OCI-LY1 (cell line): ENCODE measurements around the gene SLC9A7.

ENCODE experiments used
- H2AFZ ChIP-seq: fragments of 200-600 bp; sonication (generic), shearing (Covaris generic); 2 replicates; pipeline ENCODE4 v1.6.0; 2014; ENCODE audit warnings: antibody characterized with exemption, mild to moderate bottlenecking, low read length
- H3F3A ChIP-seq: fragments of 200-600 bp; sonication (generic), shearing (Covaris generic); 2 replicates; pipeline ENCODE4 v1.6.0; 2014; ENCODE audit warnings: mild to moderate bottlenecking, antibody characterized with exemption, low read length, moderate library complexity; ENCODE audit not compliant: insufficient read depth
- H3K27ac ChIP-seq: fragments of 200-600 bp; sonication (generic); 2 replicates; pipeline ENCODE4 v1.5.1; 2014; ENCODE audit warnings: low read length, mixed run types, mild to moderate bottlenecking, low read depth; ENCODE audit not compliant: poor library complexity, severe bottlenecking
- H3K27me3 ChIP-seq: fragments of 200-600 bp; sonication (generic); 2 replicates; pipeline ENCODE4 v1.6.0; 2014; ENCODE audit warnings: antibody characterized with exemption, mild to moderate bottlenecking, low read length, moderate library complexity; ENCODE audit not compliant: insufficient read depth
- H3K36me3 ChIP-seq: fragments of 200-600 bp; sonication (generic); 2 replicates; pipeline ENCODE4 v1.6.1; 2014; ENCODE audit warnings: mild to moderate bottlenecking, antibody characterized with exemption, low read length, moderate library complexity, mixed read lengths; ENCODE audit not compliant: insufficient read depth
- H3K4me1 ChIP-seq: fragments of 200-600 bp; sonication (generic); 2 replicates; pipeline ENCODE4 v1.5.1; 2014; ENCODE audit warnings: mild to moderate bottlenecking, low read length, moderate library complexity; ENCODE audit not compliant: insufficient read depth, severe bottlenecking
- H3K4me2 ChIP-seq: fragments of 200-600 bp; sonication (generic), shearing (Covaris generic); 2 replicates; pipeline ENCODE4 v1.6.1; 2014; ENCODE audit warnings: low read length
- H3K4me3 ChIP-seq: fragments of 200-600 bp; sonication (generic); 2 replicates; pipeline ENCODE4 v1.5.1; 2014; ENCODE audit warnings: low read length, low read depth, mild to moderate bottlenecking, mixed read lengths; ENCODE audit not compliant: poor library complexity, severe bottlenecking
- H3K79me2 ChIP-seq: fragments of 200-600 bp; shearing (Covaris generic); 2 replicates; pipeline ENCODE4 v1.6.1; 2016; ENCODE audit warnings: mixed run types, low read length, mixed read lengths; ENCODE audit not compliant: insufficient read depth
- H3K9ac ChIP-seq: fragments of 200-600 bp; sonication (generic), shearing (Covaris generic); 2 replicates; pipeline ENCODE4 v1.6.1; 2014; ENCODE audit warnings: mild to moderate bottlenecking, low read length, mixed read lengths
- H3K9me2 ChIP-seq: fragments of 200-600 bp; sonication (generic), shearing (Covaris generic); 2 replicates; pipeline ENCODE4 v1.6.1; 2014; ENCODE audit warnings: low read depth, mild to moderate bottlenecking, low read length, mixed read lengths
- H3K9me3 ChIP-seq: fragments of 200-600 bp; shearing (Covaris generic); 2 replicates; pipeline ENCODE4 v1.6.1; 2014; ENCODE audit warnings: low read length, mixed read lengths
- H4K20me1 ChIP-seq: fragments of 200-600 bp; sonication (generic), shearing (Covaris generic); 2 replicates; pipeline ENCODE4 v1.6.0; 2016; ENCODE audit warnings: mild to moderate bottlenecking, low read length; ENCODE audit not compliant: insufficient read depth
- CTCF ChIP-seq: fragments of 200-600 bp; sonication (generic), shearing (Covaris generic); IDR thresholded peaks from 2 replicates; pipeline ENCODE4 v1.5.1; 2017; ENCODE audit warnings: mild to moderate bottlenecking, antibody characterized with exemption, low read length, moderate library complexity, mixed read lengths
- EZH2 ChIP-seq: fragments of 200-600 bp; sonication (generic), shearing (Covaris generic); IDR thresholded peaks from 2 replicates; pipeline ENCODE4 v1.8.0; 2017; ENCODE audit warnings: borderline replicate concordance, mixed run types, mild to moderate bottlenecking, antibody characterized with exemption, low read length, moderate library complexity, mixed read lengths

SLC9A7 gene

DNA sequence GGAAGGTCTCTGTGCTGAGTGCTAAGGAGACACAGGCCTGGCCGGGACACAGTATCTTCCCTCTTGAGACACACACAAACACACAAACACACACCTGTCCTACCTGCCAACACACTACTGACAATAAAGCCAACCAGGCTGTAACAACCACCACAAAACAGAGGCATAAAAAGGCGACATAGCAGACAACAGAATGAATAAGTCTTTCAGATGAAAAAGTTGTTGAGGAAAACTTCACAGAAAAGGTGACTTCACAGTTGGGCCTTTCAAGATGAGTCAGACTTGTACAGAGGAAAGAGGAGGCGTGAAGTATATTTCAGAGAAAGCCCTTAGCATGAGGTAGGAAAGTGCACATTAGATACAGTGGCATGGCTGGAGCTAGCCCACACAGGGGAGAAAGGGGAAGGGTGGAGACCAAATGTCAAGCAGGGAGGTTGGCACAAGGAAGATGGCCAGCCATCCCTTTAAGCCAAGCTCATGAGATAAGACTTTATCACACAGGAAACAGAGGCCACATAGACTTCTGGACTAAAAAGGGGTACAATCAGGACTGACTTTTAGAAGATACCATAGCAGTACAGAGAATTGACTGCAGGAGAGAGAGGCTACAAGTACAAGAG, 54.0 kb downstream of the SLC9A7 start:
- Histone ChIP-seq H3K4me3 (no peak overlapping the region), H3F3A (no peaks in the 10 kb centered on the region), H3K27ac (peak overlapping the region; percentile 51), H4K20me1 (no peaks in the 10 kb centered on the region), H3K4me1 (peaks cover 24% of the 10 kb centered on the region), H3K9me2 (no peaks in the 10 kb centered on the region), H3K9me3 (no peaks in the 10 kb centered on the region), H2AFZ (no peak overlapping the region), H3K9ac (no peak overlapping the region), H3K27me3 (no peaks in the 10 kb centered on the region), H3K4me2 (no peak overlapping the region; the same call in 1 of the 2 replicates), H3K79me2 (peaks cover 9% of the 10 kb centered on the region; the same call in 1 of the 2 replicates), H3K36me3 (0 out of 2 replicates have a peak, but pooled peaks cover 5% of the 10 kb centered on the region)
- TF ChIP-seq EZH2 (no peak), CTCF (no peak)

DNA sequence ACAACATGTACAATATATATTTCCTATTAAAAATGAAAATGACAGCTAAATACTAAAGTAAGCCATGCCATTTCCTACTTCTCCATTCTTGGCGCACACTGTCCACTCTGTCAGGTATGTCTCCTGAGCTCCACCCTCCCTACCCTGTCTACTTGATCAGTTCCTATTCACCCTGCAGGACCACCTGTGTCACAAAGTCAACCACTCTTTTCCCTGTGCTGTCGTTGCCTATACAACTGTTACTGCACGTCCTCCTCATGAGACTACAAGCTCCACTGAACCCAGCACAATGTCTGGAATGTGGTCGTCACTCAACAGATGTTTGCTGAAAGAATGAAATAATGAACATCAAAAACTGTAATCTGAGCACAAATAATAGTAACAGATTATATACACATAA, 54.9 kb downstream of the SLC9A7 start:
- no peak overlapping the region for H2AFZ ChIP-seq
- H4K20me1 ChIP-seq: no peaks in the 10 kb centered on the region
- no peaks in the 10 kb centered on the region for H3K9me3 ChIP-seq
- TF ChIP-seq EZH2 (no peak), CTCF (no peak)
- no peak overlapping the region for H3K4me3 ChIP-seq
- 0 out of 2 replicates have a peak, but pooled peaks cover 5% of the 10 kb centered on the region for H3K36me3 ChIP-seq
- H3K27me3 ChIP-seq: no peaks in the 10 kb centered on the region
- H3K27ac ChIP-seq: no peak overlapping the region
- H3K9ac ChIP-seq: no peak overlapping the region
- H3K4me1 ChIP-seq: peaks cover 23% of the 10 kb centered on the region
- H3K79me2 ChIP-seq: peaks cover 9% of the 10 kb centered on the region; the same call in 1 of the 2 replicates
- H3K4me2 ChIP-seq: no peak overlapping the region
- H3K9me2 ChIP-seq: no peaks in the 10 kb centered on the region
- H3F3A ChIP-seq: no peaks in the 10 kb centered on the region

DNA sequence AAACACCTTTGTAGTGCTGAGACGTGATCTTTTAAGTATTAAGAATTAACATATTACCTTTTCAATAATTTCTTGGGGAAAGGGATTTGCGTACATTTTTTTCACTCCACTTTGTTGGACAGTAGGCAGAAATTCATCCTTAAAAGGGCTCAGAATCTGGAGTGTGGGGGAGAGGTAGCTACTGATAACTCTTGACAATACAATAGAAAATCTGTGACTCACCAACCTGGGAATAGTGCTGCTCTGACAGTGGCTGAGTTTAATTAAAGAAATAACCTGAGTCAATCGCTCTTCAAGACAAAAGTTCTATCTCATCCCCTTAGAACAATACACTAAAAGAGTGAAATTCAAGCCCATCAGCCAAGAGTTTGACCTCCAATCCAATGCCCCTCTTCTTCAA, 60.2 kb downstream of the SLC9A7 start:
- no peak overlapping the region for H3K4me2 ChIP-seq
- H3K27ac ChIP-seq: no peak overlapping the region
- H3K9ac ChIP-seq: no peak overlapping the region

More for the DNA sequence above, 60.2 kb downstream of the SLC9A7 start:
- Histone ChIP-seq H3F3A (no peaks in the 10 kb centered on the region), H3K4me3 (no peak overlapping the region), H3K36me3 (no peaks in the 10 kb centered on the region), H3K9me2 (no peaks in the 10 kb centered on the region), H3K79me2 (peaks cover 11% of the 10 kb centered on the region; the same call in 1 of the 2 replicates), H3K9me3 (no peaks in the 10 kb centered on the region), H2AFZ (no peak overlapping the region), H3K27me3 (no peaks in the 10 kb centered on the region), H4K20me1 (no peaks in the 10 kb centered on the region), H3K4me1 (peaks cover 17% of the 10 kb centered on the region)
- TF ChIP-seq EZH2 (no peak), CTCF (no peak)
